ENCODE measurements around the gene S1PR3. TPM values are rescaled to one million over a fixed set of nuclear protein-coding genes. Genes with fewer than 3 reads are reported as not detected.

Gene S1PR3
- total RNA-seq, 1 experiment from 2014 or later: 42.9 TPM

- Histone ChIP-seq H3K36me3 (ENCODE audit: insufficient read depth, low read length, poor library complexity, severe bottlenecking) (peaks cover 4% of the 10 kb centered on the region), H3K4me1 (ENCODE audit: insufficient read depth, low read length, poor library complexity, severe bottlenecking) (peaks cover 37% of the 10 kb centered on the region), H3K4me3 (ENCODE audit: low read depth, low read length, poor library complexity, severe bottlenecking) (no peak overlapping the region), H3K27ac (ENCODE audit: low read depth, low read length, poor library complexity, severe bottlenecking) (no peak overlapping the region), H3K9me3 (ENCODE audit: low read depth, low read length, poor library complexity, severe bottlenecking) (no peaks in the 10 kb centered on the region), H3K27me3 (replicated peaks; ENCODE audit: insufficient read depth, low read depth, low read length, poor library complexity) (no peaks in the 10 kb centered on the region)
- ChIA-PET POLR2A (ENCODE audit: low non-redundant PET) (no interaction called here), CTCF (no interaction called here)
- intact Hi-C loops (cut with micrococcal nuclease; ENCODE audit: unreplicated experiment): loop anchor here (10.0 kb wide), 1 partner anchor 251 kb away; no protein-coding TSS in a partner anchor
- no TSS peak for BruUV-seq (replicated peaks)
- TF ChIP-seq CTCF (conservative IDR thresholded peaks at IDR 0.05; ENCODE audit: low read depth, low read length) (no peak), EZH2 (IDR thresholded peaks at IDR 0.05; ENCODE audit: borderline replicate concordance, low read depth, low read length, poor library complexity, severe bottlenecking) (no peak)
- DNase-seq (ENCODE audit: low spot score): no peak
Measured at GRCh38 chr9:88995627-88996026, 4.4 kb downstream of the S1PR3 start.

GRCh38 chr9:88996046-88996920, 5.0 kb downstream of the S1PR3 start:
- DNase-seq (ENCODE audit: low spot score): no peak
- CTCF ChIA-PET: no interaction called here
- Histone ChIP-seq H3K27me3 (replicated peaks; ENCODE audit: insufficient read depth, low read depth, low read length, poor library complexity) (no peaks in the 10 kb centered on the region), H3K36me3 (ENCODE audit: insufficient read depth, low read length, poor library complexity, severe bottlenecking) (peaks cover 4% of the 10 kb centered on the region), H3K27ac (ENCODE audit: low read depth, low read length, poor library complexity, severe bottlenecking) (no peak overlapping the region), H3K9me3 (ENCODE audit: low read depth, low read length, poor library complexity, severe bottlenecking) (no peaks in the 10 kb centered on the region), H3K4me3 (ENCODE audit: low read depth, low read length, poor library complexity, severe bottlenecking) (no peak overlapping the region), H3K4me1 (ENCODE audit: insufficient read depth, low read length, poor library complexity, severe bottlenecking) (peaks cover 36% of the 10 kb centered on the region)
- intact Hi-C loops (cut with micrococcal nuclease; ENCODE audit: unreplicated experiment): loop anchor here (10.0 kb wide), 1 partner anchor 251 kb away; no protein-coding TSS in a partner anchor
- POLR2A ChIA-PET (ENCODE audit: low non-redundant PET): no interaction called here
- TF ChIP-seq CTCF (conservative IDR thresholded peaks at IDR 0.05; ENCODE audit: low read depth, low read length): no peak
- no peak for TF ChIP-seq EZH2 (IDR thresholded peaks at IDR 0.05; ENCODE audit: borderline replicate concordance, low read depth, low read length, poor library complexity, severe bottlenecking)
- no TSS peak for BruUV-seq (replicated peaks)

- intact Hi-C loops (cut with micrococcal nuclease; ENCODE audit: unreplicated experiment): loop anchor here (10.0 kb wide), 1 partner anchor 252 kb away; no protein-coding TSS in a partner anchor
- POLR2A ChIA-PET (ENCODE audit: low non-redundant PET): no interaction called here
Measured at GRCh38 chr9:88996921-88997235, 5.6 kb downstream of the S1PR3 start.

More at GRCh38 chr9:88996921-88997235, 5.6 kb downstream of the S1PR3 start:
- Histone ChIP-seq H3K9me3 (ENCODE audit: low read depth, low read length, poor library complexity, severe bottlenecking) (no peaks in the 10 kb centered on the region), H3K36me3 (ENCODE audit: insufficient read depth, low read length, poor library complexity, severe bottlenecking) (peaks cover 4% of the 10 kb centered on the region), H3K4me3 (ENCODE audit: low read depth, low read length, poor library complexity, severe bottlenecking) (no peak overlapping the region), H3K27ac (ENCODE audit: low read depth, low read length, poor library complexity, severe bottlenecking) (no peak overlapping the region), H3K27me3 (replicated peaks; ENCODE audit: insufficient read depth, low read depth, low read length, poor library complexity) (no peaks in the 10 kb centered on the region), H3K4me1 (ENCODE audit: insufficient read depth, low read length, poor library complexity, severe bottlenecking) (peaks cover 36% of the 10 kb centered on the region)
- DNase-seq (ENCODE audit: low spot score): no peak
- TF ChIP-seq CTCF (conservative IDR thresholded peaks at IDR 0.05; ENCODE audit: low read depth, low read length): no peak
- no peak for TF ChIP-seq EZH2 (IDR thresholded peaks at IDR 0.05; ENCODE audit: borderline replicate concordance, low read depth, low read length, poor library complexity, severe bottlenecking)
- CTCF ChIA-PET: no interaction called here
- no TSS peak for BruUV-seq (replicated peaks)
